ENCODE results near the gene ABL2.

GRCh38 chr1:179115181-179115580 lies 114.3 kb downstream of the ABL2 start:
- no peak for TF ChIP-seq CTCF (IDR thresholded peaks at IDR 0.05)
- TF ChIP-seq POLR2A (IDR thresholded peaks at IDR 0.05) = no peak
